ENCODE measurements around the gene APBA1.

The APBA1 gene

DNA sequence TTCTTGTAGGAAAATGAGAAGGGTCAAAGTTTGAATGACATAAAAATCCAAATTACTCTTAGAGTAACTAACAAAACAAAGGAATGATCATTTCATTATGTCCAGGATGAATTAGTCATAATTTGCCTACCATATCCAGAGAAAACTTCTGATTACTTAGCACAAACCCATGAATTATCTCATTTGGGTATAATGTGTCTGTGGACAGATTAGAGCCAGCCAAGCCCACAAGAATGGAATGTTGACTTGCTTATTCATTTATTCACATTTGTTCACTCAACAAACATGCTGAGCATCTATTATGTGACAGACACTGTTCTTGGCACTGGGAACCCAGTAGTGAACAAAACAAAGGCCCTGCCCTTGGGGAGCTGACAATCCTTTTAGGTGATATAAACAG is 87.4 kb downstream of the APBA1 start:
- no peaks in the 10 kb centered on the region for H3K9me2 ChIP-seq (replicated peaks; ENCODE audit: insufficient read depth, low read length)
- no peaks in the 10 kb centered on the region for H4K20me1 ChIP-seq (ENCODE audit: low read depth, low read length)
- TF ChIP-seq EZH2phosphoT487 (conservative IDR thresholded peaks at IDR 0.05; ENCODE audit: low read length): no peak
- TF ChIP-seq, protein P1, sequence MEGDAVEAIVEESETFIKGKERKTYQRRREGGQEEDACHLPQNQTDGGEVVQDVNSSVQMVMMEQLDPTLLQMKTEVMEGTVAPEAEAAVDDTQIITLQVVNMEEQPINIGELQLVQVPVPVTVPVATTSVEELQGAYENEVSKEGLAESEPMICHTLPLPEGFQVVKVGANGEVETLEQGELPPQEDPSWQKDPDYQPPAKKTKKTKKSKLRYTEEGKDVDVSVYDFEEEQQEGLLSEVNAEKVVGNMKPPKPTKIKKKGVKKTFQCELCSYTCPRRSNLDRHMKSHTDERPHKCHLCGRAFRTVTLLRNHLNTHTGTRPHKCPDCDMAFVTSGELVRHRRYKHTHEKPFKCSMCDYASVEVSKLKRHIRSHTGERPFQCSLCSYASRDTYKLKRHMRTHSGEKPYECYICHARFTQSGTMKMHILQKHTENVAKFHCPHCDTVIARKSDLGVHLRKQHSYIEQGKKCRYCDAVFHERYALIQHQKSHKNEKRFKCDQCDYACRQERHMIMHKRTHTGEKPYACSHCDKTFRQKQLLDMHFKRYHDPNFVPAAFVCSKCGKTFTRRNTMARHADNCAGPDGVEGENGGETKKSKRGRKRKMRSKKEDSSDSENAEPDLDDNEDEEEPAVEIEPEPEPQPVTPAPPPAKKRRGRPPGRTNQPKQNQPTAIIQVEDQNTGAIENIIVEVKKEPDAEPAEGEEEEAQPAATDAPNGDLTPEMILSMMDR (IDR thresholded peaks at IDR 0.05; ENCODE audit: insufficient read depth, low read length, poor library complexity, severe bottlenecking): no peak
- H2AFZ ChIP-seq (ENCODE audit: low read depth, low read length, severe bottlenecking): no peak overlapping the region
- H3K9ac ChIP-seq (ENCODE audit: low read length): no peak overlapping the region
- no peaks in the 10 kb centered on the region for H3K9me3 ChIP-seq (ENCODE audit: insufficient read depth, low read length)
- no peak overlapping the region for H3K4me3 ChIP-seq (ENCODE audit: insufficient read depth, low read length, poor library complexity, severe bottlenecking)
- no peak overlapping the region for H3K27ac ChIP-seq (ENCODE audit: low read depth, low read length)
- H3K79me2 ChIP-seq (ENCODE audit: insufficient read depth, low read length): no peaks in the 10 kb centered on the region
- H3K4me2 ChIP-seq (ENCODE audit: low read depth, low read length, poor library complexity, severe bottlenecking): no peak overlapping the region
- no peaks in the 10 kb centered on the region for H3K36me3 ChIP-seq (ENCODE audit: low read length)
- H3F3A ChIP-seq (ENCODE audit: insufficient read depth): no peaks in the 10 kb centered on the region
- no peaks in the 10 kb centered on the region for H3K27me3 ChIP-seq (ENCODE audit: low read length)

DNA sequence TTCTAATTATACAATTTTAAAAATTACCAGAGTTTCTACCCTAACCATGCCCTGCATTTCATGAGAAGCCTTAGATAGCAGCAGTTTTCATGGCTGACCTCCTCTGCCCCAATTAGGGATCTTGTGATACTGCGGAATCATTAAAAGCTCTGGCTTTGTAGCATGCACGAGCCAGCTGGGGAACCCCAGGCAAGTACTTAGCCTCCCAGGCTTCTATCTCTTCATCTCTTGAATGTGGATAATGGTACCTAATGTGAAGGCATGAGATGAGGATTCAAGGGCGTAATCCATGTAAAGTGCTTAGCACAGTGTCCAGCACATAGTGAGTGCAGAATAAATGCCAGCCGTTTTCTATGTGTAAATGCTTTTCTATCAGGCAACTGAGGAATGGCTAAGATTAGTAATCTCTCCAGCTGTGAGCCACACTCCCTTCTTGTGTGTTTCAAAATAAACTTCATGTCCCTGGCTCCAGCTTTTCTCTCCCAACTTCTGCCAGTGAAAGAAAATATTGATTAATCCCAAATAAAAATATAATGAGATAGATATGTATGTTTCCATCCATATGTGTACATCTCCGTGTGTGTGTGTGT is 88.4 kb downstream of the APBA1 start:
- H4K20me1 ChIP-seq (ENCODE audit: low read depth, low read length): no peaks in the 10 kb centered on the region
- no peaks in the 10 kb centered on the region for H3K27me3 ChIP-seq (ENCODE audit: low read length)
- H3K9ac ChIP-seq (ENCODE audit: low read length): no peak overlapping the region
- no peak overlapping the region for H3K4me2 ChIP-seq (ENCODE audit: low read depth, low read length, poor library complexity, severe bottlenecking)
- no peak overlapping the region for H3K27ac ChIP-seq (ENCODE audit: low read depth, low read length)
- H3K79me2 ChIP-seq (ENCODE audit: insufficient read depth, low read length): no peaks in the 10 kb centered on the region
- no peak overlapping the region for H3K4me3 ChIP-seq (ENCODE audit: insufficient read depth, low read length, poor library complexity, severe bottlenecking)
- no peaks in the 10 kb centered on the region for H3F3A ChIP-seq (ENCODE audit: insufficient read depth)
- H3K9me2 ChIP-seq (replicated peaks; ENCODE audit: insufficient read depth, low read length): no peaks in the 10 kb centered on the region
- H2AFZ ChIP-seq (ENCODE audit: low read depth, low read length, severe bottlenecking): no peak overlapping the region
- H3K36me3 ChIP-seq (ENCODE audit: low read length): no peaks in the 10 kb centered on the region
- no peak for TF ChIP-seq EZH2phosphoT487 (conservative IDR thresholded peaks at IDR 0.05; ENCODE audit: low read length)
- H3K9me3 ChIP-seq (ENCODE audit: insufficient read depth, low read length): no peaks in the 10 kb centered on the region

DNA sequence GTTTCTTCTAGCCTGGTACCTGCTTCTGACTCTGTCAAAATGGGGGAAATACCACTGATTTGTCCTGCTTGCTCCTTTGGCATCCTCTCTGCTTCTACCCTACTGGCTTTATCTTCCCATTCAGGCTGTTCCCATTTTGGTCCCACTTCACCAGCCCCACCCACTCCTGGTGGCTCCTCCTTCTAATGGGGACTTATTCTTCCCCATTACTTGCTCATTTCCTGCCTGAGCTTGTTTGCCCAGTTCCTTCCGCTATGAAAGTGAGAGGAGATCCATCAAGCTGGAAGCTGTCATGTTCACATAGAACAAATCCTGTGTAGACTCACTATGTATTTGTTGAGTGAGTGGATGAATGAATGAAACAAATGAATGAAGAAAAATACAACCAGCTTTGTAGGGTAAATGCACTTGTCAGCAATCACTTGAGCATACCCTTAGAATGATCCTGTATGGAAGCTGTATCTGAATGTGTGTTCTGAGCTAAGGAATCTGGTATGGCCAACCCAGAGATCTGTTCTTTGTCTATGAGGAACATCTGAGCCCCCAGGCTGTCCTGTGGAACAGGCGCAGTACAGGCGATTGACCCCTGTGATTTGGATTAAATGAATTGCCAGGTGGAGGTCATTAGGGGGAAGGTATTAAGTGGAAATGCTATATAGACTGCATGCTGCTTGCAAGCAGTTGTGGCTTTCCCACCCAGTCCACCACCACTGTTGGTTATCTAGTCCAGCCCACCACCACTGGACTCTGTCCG is 89.5 kb downstream of the APBA1 start:
- Histone ChIP-seq H3K27me3 (ENCODE audit: low read length) (no peaks in the 10 kb centered on the region), H3K4me2 (ENCODE audit: low read depth, low read length, poor library complexity, severe bottlenecking) (no peak overlapping the region), H3K9ac (ENCODE audit: low read length) (no peak overlapping the region)

More for the DNA sequence above, 89.5 kb downstream of the APBA1 start:
- no peaks in the 10 kb centered on the region for H3K79me2 ChIP-seq (ENCODE audit: insufficient read depth, low read length)
- H3K36me3 ChIP-seq (ENCODE audit: low read length): no peaks in the 10 kb centered on the region
- no peaks in the 10 kb centered on the region for H3K9me2 ChIP-seq (replicated peaks; ENCODE audit: insufficient read depth, low read length)
- no peaks in the 10 kb centered on the region for H3K9me3 ChIP-seq (ENCODE audit: insufficient read depth, low read length)
- H4K20me1 ChIP-seq (ENCODE audit: low read depth, low read length): no peaks in the 10 kb centered on the region
- no peak overlapping the region for H3K27ac ChIP-seq (ENCODE audit: low read depth, low read length)
- H3K4me3 ChIP-seq (ENCODE audit: insufficient read depth, low read length, poor library complexity, severe bottlenecking): no peak overlapping the region
- no peaks in the 10 kb centered on the region for H3F3A ChIP-seq (ENCODE audit: insufficient read depth)
- TF ChIP-seq, protein P1 (IDR thresholded peaks at IDR 0.05; ENCODE audit: insufficient read depth, low read length, poor library complexity, severe bottlenecking): no peak
- no peak for TF ChIP-seq EZH2phosphoT487 (conservative IDR thresholded peaks at IDR 0.05; ENCODE audit: low read length)
- H2AFZ ChIP-seq (ENCODE audit: low read depth, low read length, severe bottlenecking): no peak overlapping the region

Data from SU-DHL-6 (cell line).